MM.1S (cell line): ENCODE measurements around the gene NDUFB8.

ENCODE experiments used
- DNase-seq: peaks from one replicate; pipeline ENCODE4 v3.0.0-alpha.2; 2015
- H2AFZ ChIP-seq: fragments of 300-600 bp; sonication (generic); 2 replicates; pipeline ENCODE4 v1.6.0; 2016; ENCODE audit warnings: antibody characterized with exemption, low read length
- H3F3A ChIP-seq: fragments of 300-600 bp; sonication (generic); 2 replicates; pipeline ENCODE4 v1.6.1; 2016; ENCODE audit warnings: mild to moderate bottlenecking, antibody characterized with exemption, low read length, moderate library complexity, mixed read lengths; ENCODE audit not compliant: insufficient read depth
- H3K27ac ChIP-seq: fragments of 300-600 bp; sonication (generic); 2 replicates; pipeline ENCODE4 v1.5.1; 2016; ENCODE audit warnings: mild to moderate bottlenecking, low read length
- H3K27me3 ChIP-seq: fragments of 300-600 bp; sonication (generic); replicated peaks from 2 replicates; pipeline ENCODE4 v1.6.0; 2016; ENCODE audit warnings: low read length; ENCODE audit not compliant: insufficient read depth
- H3K36me3 ChIP-seq: fragments of 300-600 bp; sonication (generic); replicated peaks from 2 replicates; pipeline ENCODE4 v1.6.1; 2016; ENCODE audit warnings: mild to moderate bottlenecking, low read length, mixed read lengths; ENCODE audit not compliant: insufficient read depth
- H3K4me1 ChIP-seq: fragments of 300-600 bp; sonication (generic); 2 replicates; pipeline ENCODE4 v1.6.1; 2016; ENCODE audit warnings: low read length, mixed read lengths
- H3K4me2 ChIP-seq: fragments of 300-600 bp; sonication (generic); 2 replicates; pipeline ENCODE4 v1.6.0; 2016; ENCODE audit warnings: low read depth, low read length
- H3K4me3 ChIP-seq: fragments of 300-600 bp; sonication (generic); 2 replicates; pipeline ENCODE4 v1.5.1; 2016; ENCODE audit warnings: low read length, mixed read lengths
- H3K79me2 ChIP-seq: fragments of 300-600 bp; sonication (generic); 2 replicates; pipeline ENCODE4 v1.6.1; 2016; ENCODE audit warnings: mixed run types, low read length, mixed read lengths
- H3K9ac ChIP-seq: fragments of 300-600 bp; sonication (generic); 2 replicates; pipeline ENCODE4 v1.6.1; 2016; ENCODE audit warnings: low read length, mixed read lengths
- H3K9me2 ChIP-seq: fragments of 300-600 bp; sonication (generic); replicated peaks from 2 replicates; pipeline ENCODE4 v1.6.1; 2016; ENCODE audit warnings: mild to moderate bottlenecking, low read length, mixed read lengths; ENCODE audit not compliant: insufficient read depth
- H3K9me3 ChIP-seq: fragments of 300-600 bp; sonication (generic); replicated peaks from 2 replicates; pipeline ENCODE4 v1.6.1; 2016; ENCODE audit warnings: mild to moderate bottlenecking, low read length, mixed read lengths; ENCODE audit not compliant: insufficient read depth
- H4K20me1 ChIP-seq: fragments of 300-600 bp; sonication (generic); 2 replicates; pipeline ENCODE4 v1.6.1; 2016; ENCODE audit warnings: mild to moderate bottlenecking, low read length, moderate library complexity, mixed read lengths; ENCODE audit not compliant: insufficient read depth
- CTCF ChIP-seq: fragments of 300-600 bp; sonication (generic); IDR thresholded peaks from 2 replicates; pipeline ENCODE4 v1.5.1; 2016; ENCODE audit warnings: antibody characterized with exemption, low read length, mixed read lengths
- EZH2 ChIP-seq: fragments of 300-600 bp; sonication (generic); optimal IDR thresholded peaks from 2 replicates; pipeline ENCODE3; 2017; ENCODE audit warnings: low read depth, mild to moderate bottlenecking, antibody characterized with exemption, low read length, mixed read lengths
- EZH2phosphoT487 ChIP-seq: fragments of 300-600 bp; sonication (generic); IDR thresholded peaks from 2 replicates; pipeline ENCODE4 v1.6.1; 2018; ENCODE audit warnings: antibody characterized with exemption, low read length

The NDUFB8 gene

GRCh38 chr10:100518761-100519241 is 10.9 kb downstream of the NDUFB8 start:
- Histone ChIP-seq H3K4me1 (peaks cover 7% of the 10 kb centered on the region; the same call in 1 of the 2 replicates), H3K27ac (no peak overlapping the region), H3K27me3 (no peaks in the 10 kb centered on the region), H3K9ac (no peak overlapping the region), H3K9me3 (no peaks in the 10 kb centered on the region), H3K36me3 (no peaks in the 10 kb centered on the region), H4K20me1 (no peaks in the 10 kb centered on the region), H3K9me2 (no peaks in the 10 kb centered on the region), H3K4me3 (no peak overlapping the region), H3K4me2 (no peak overlapping the region), H3F3A (0 out of 2 replicates have a peak, but pooled peaks cover 4% of the 10 kb centered on the region), H3K79me2 (no peaks in the 10 kb centered on the region), H2AFZ (no peak overlapping the region)
- DNase-seq = peak; percentile 52
- TF ChIP-seq EZH2 (no peak), CTCF (peak; percentile 78), EZH2phosphoT487 (no peak)

DNA sequence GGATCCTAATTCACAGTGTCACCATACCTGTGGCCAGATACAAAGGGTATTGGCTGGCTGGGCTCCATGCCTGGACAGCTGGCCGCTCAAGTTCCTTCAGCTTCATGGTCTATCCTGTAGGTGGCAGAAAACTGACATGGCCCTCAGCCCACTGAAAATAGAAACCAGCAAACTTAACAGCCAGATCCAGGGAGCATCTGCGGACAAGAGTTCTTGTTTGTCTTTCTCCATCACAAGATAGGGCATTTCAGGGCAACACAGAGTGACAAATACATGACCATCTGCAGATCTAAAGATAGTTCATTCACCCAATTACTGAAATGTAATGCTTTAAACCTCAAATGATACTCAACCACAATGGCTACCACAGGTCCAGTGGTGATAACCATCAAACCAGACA is 12.8 kb downstream of the NDUFB8 start:
- no peak overlapping the region for H2AFZ ChIP-seq

GRCh38 chr10:100515612-100516011 is 14.1 kb downstream of the NDUFB8 start:
- Histone ChIP-seq H3K79me2 (no peaks in the 10 kb centered on the region), H3K9me2 (no peaks in the 10 kb centered on the region), H3K4me2 (no peak overlapping the region), H3K36me3 (no peaks in the 10 kb centered on the region), H3K27me3 (peaks cover 13% of the 10 kb centered on the region; the same call in 1 of the 2 replicates), H3K27ac (no peak overlapping the region), H3K4me1 (peaks cover 24% of the 10 kb centered on the region), H3K9me3 (no peaks in the 10 kb centered on the region), H3K9ac (no peak overlapping the region), H4K20me1 (no peaks in the 10 kb centered on the region), H3F3A (peaks cover 16% of the 10 kb centered on the region), H2AFZ (no peak overlapping the region), H3K4me3 (no peak overlapping the region)
- no peak for DNase-seq
- TF ChIP-seq EZH2phosphoT487 = no peak
- TF ChIP-seq EZH2 = no peak
- TF ChIP-seq CTCF = no peak

More for the DNA sequence above, 12.8 kb downstream of the NDUFB8 start:
- no peak for TF ChIP-seq EZH2
- TF ChIP-seq CTCF = peak; percentile 40
- Histone ChIP-seq H3K79me2 (no peaks in the 10 kb centered on the region), H3K4me1 (peaks cover 11% of the 10 kb centered on the region), H4K20me1 (no peaks in the 10 kb centered on the region), H3K9me3 (no peaks in the 10 kb centered on the region), H3K27me3 (peaks cover 10% of the 10 kb centered on the region; the same call in 1 of the 2 replicates), H3K9ac (no peak overlapping the region), H3K36me3 (no peaks in the 10 kb centered on the region), H3K9me2 (no peaks in the 10 kb centered on the region), H3K4me2 (no peak overlapping the region), H3F3A (0 out of 2 replicates have a peak, but pooled peaks cover 4% of the 10 kb centered on the region), H3K4me3 (no peak overlapping the region), H3K27ac (no peak overlapping the region)
- peak; percentile 25 for DNase-seq
